ENCODE data around the gene SLC19A1. TPM values are rescaled to one million over a fixed set of nuclear protein-coding genes. Genes with fewer than 3 reads are reported as not detected.

SLC19A1 gene
- total RNA-seq, 4 donors from 2014 or later: 6.5 to 18.3 (median 8.1) TPM

DNA sequence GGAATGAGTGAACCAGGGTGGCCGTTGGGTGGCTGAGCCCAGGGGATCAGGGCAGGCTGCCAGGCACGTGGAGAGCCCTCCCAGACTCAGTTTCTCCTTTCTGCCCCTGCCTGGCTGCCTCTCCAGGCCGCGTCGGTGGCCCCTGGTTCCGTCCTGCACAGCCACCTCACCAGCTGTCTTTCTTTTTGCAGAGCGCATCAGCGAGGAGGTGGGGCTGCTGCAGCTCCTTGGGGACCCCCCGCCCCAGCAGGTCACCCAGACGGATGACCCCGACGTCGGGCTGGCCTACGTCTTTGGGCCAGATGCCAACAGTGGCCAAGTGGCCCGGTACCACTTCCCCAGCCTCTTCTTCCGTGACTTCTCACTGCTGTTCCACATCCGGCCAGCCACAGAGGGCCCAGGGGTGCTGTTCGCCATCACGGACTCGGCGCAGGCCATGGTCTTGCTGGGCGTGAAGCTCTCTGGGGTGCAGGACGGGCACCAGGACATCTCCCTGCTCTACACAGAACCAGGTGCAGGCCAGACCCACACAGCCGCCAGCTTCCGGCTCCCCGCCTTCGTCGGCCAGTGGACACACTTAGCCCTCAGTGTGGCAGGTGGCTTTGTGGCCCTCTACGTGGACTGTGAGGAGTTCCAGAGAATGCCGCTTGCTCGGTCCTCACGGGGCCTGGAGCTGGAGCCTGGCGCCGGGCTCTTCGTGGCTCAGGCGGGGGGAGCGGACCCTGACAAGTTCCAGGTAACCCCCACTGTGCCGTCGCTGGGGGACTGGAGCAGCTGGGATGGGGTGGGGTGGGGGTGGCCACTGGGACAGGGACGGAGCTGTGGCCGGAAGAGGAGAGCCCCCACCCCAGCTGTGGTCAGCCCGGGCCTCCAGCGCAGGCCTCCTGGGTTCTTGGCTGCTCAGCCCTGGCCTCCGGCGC, 73.9 kb downstream of the SLC19A1 start:
- no peak for TF ChIP-seq CTCF (IDR thresholded peaks at IDR 0.05; ENCODE audit: low read depth)

DNA sequence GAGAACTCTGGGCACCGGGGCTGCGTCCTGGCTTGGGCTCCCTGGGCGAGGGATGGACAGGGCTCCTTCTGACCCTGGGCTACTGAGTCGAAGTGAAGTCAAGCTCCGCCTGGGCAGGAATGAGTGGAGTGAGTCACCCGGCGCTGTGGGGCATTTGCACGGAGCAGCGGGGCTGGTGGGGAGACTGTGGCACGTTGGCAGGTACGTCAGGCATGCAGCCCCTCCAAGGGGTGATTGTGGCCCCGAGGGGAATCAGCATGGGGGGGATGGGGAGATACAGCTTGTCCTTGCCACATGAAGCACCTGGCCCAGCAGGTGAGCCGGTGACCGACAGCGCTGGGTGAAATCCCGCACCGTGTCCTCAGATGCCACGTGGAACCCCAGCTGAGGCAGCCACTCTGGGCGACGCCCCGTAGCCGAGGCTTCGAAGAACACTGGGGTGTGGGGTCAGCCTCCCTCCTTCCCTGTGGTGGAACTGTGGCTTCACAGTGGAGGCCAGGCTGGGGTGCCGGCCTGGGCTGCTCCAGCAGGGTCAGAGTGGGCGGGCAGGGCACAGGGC, 74.9 kb downstream of the SLC19A1 start:
- no peak for TF ChIP-seq CTCF (IDR thresholded peaks at IDR 0.05; ENCODE audit: low read depth)

GRCh38 chr21:45466330-45467220, 75.7 kb downstream of the SLC19A1 start:
- TF ChIP-seq CTCF (IDR thresholded peaks at IDR 0.05; ENCODE audit: low read depth): no peak

DNA sequence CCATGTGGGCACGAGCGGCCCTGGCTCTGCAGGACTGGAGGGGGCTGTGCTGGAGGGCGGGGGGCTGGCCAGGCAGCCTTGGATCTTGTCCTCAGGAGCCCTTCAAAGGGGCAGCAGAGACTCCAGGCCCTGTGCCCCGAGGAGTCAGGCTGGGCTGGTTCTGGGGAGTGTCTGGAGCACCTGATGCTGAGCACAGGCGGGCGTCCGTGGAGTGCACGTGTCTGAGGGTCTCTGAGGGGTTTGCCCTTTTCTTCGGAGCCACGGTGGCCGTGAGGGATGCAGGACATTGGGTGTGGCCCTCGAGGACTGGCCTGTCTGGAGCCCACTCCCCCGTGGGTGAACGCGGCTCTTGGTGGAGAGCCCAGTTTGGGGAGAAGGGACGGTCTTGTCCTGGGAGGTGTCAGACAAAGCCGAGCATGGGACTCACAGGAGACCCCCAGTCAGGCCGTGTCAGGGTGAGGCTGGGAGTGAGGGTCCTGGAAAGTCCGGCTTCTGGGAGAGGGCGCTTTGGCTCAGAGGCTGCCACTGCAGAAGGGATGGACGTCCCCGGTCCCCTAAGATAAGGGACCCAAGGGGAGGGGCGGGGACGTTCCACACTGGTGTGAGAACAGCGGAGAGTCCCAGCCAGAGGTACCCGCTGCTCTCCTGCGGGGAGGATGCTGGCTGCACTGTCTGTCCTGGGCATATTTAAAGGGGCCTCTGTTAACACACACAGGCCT, 76.5 kb downstream of the SLC19A1 start:
- no peak for TF ChIP-seq CTCF (IDR thresholded peaks at IDR 0.05; ENCODE audit: low read depth)

GRCh38 chr21:45465105-45465504, 77.1 kb downstream of the SLC19A1 start:
- no peak for TF ChIP-seq CTCF (IDR thresholded peaks at IDR 0.05; ENCODE audit: low read depth)

- no peak for TF ChIP-seq CTCF (IDR thresholded peaks at IDR 0.05; ENCODE audit: low read depth)
These were observed 77.9 kb downstream of the SLC19A1 start for GRCh38 chr21:45464309-45464708.

All from subcutaneous adipose tissue (tissue), 4 donors.